Right lobe of liver (tissue), 6 donors: ENCODE measurements around the gene CEND1. TPM values are rescaled to one million over a fixed set of nuclear protein-coding genes. Genes with fewer than 3 reads are reported as not detected.

Source experiments
- ATAC-seq, 4 donors: fragments of 200-7000 bp; cut with Tn5 transposase; one replicate each; pipeline ENCODE4 v1.9.1; 2020; ENCODE audit warnings: mild to moderate bottlenecking in 4 of 4, moderate library complexity in 4 of 4
- DNase-seq, 3 donors: peaks; one replicate each; pipeline ENCODE4 v3.0.0-alpha.2; 2020
- H3K27ac ChIP-seq, 3 donors: fragments of 200-600 bp; one replicate each; pipeline ENCODE4 v1.8.0; 2022
- H3K27me3 ChIP-seq, 2 donors: fragments of 200-600 bp; one replicate each; pipeline ENCODE4 v1.8.0; 2022
- H3K36me3 ChIP-seq, 4 donors: fragments of 200-600 bp; sonication (generic) in 1 of 4; one replicate each; pipeline versions ENCODE4 v1.5.1 to v1.8.0; 2017 to 2022; ENCODE audit warnings: control low read depth in 1 of 4
- H3K4me1 ChIP-seq, 4 donors: fragments of 200-600 bp; sonication (generic) in 1 of 4; one replicate each; pipeline versions ENCODE4 v1.5.1 to v1.8.0; 2017 to 2022; ENCODE audit warnings: control low read depth in 1 of 4
- H3K4me3 ChIP-seq, 3 donors: fragments of 200-600 bp; one replicate each; pipeline ENCODE4 v1.8.0; 2022
- H3K9me3 ChIP-seq, 4 donors: fragments of 200-600 bp; sonication (generic) in 1 of 4; one replicate each; pipeline versions ENCODE4 v1.5.1 to v1.8.0; 2017 to 2022; ENCODE audit warnings: control low read depth in 1 of 4
- CTCF ChIP-seq, 4 donors: fragments of 200-600 bp in 3 of 4; fragments of 450-650 bp in 1 of 4; IDR thresholded peaks; one replicate each; pipeline versions ENCODE4 v1.5.1 to v1.8.0; 2016 to 2022; ENCODE audit warnings: antibody characterized with exemption in 4 of 4, mild to moderate bottlenecking in 2 of 4
- POLR2A ChIP-seq: fragments of 450-650 bp; IDR thresholded peaks from one replicate; pipeline ENCODE4 v1.6.1; 2017; ENCODE audit warnings: antibody characterized with exemption, mild to moderate bottlenecking
- WGBS: methylation state at CpG from one replicate; pipeline ENCODE4 v1.1.6; 2018; ENCODE audit warnings: low coverage, low lambda C conversion rate; ENCODE audit not compliant: insufficient coverage; ENCODE audit errors: missing lambda C conversion rate; 5-methylcytosine and 5-hydroxymethylcytosine counted together
- intact Hi-C, 2 donors: fragments of 100-400 bp; cut with DNase I; formaldehyde crosslinking; loops; one replicate each; pipeline versions ENCODE4 v1.11.2 to v1.14.1; 2022
- total RNA-seq, 6 experiments: library from RNA; depleted of rRNA in 2 of 6; stranded (reverse); fragments of >200 nt in 2 of 6; fragmentation: NEBNext Ultra II Directional in 3 of 6; extraction: Animal tissue kit (Norgen Biotek cat#: 25700) in 3 of 6; gene quantifications; one replicate each; pipeline versions ENCODE4 v1.1.0 to v1.2.4, GENCODE V29; 2016 to 2023
- donor health status: DM: no; HTN: yes; CAD: no.
- donor health status: DM: no; HTN: no; CAD: no.
- donor health status: DM: no; HTN: no; CAD: no.
- donor health status: DM: no; HTN: yes; CAD: no.
- donor health status: DM: no; HTN: yes; CAD: no.

Gene CEND1
- total RNA-seq, 6 experiments from 2014 or later, result not detected

GRCh38 chr11:777288-778255 lies 12.3 kb downstream of the CEND1 start, which contains the start of gene GATD1:
TSS of gene GATD1 (minus strand) at chr11:777487. CDS start at chr11:777462, 25 bp downstream.
- peak; percentile 95 for DNase-seq
- peak within 1 kb of the TSS; percentile 77 to 85 (median 80) for H3K4me3 ChIP-seq
- peak; percentile 70 to 85 (median 77) for ATAC-seq
- 1% methylated on average over 16 of the region's 110 CpGs for WGBS
- H3K27ac ChIP-seq, result peak within 1 kb of the TSS; percentile 64 to 76 (median 69)
- no peaks in the 10 kb centered on the region for H3K27me3 ChIP-seq
- no peak for TF ChIP-seq CTCF (IDR thresholded peaks at IDR 0.05)
- peak; percentile 84 for TF ChIP-seq POLR2A
- no peaks in the 10 kb centered on the region for H3K9me3 ChIP-seq
- intact Hi-C loops, result no loop called here
- peaks cover 0 to 5% (median 0%) of the 10 kb centered on the region in 4 donors for H3K36me3 ChIP-seq
- peaks cover 0 to 22% (median 8%) of the 10 kb centered on the region in 4 donors for H3K4me1 ChIP-seq

- 8% methylated on average over 8 of the region's 65 CpGs for WGBS
- H3K4me1 ChIP-seq, result peaks cover 0 to 22% (median 8%) of the 10 kb centered on the region in 4 donors
- H3K27ac ChIP-seq, result peak overlapping the region; percentile 64 to 76 (median 69)
- H3K4me3 ChIP-seq, result peak overlapping the region; percentile 77 to 85 (median 80)
- DNase-seq (peak; percentile 43 to 69 (median 58)), ATAC-seq (peak; percentile 0 to 4 (median 2))
- intact Hi-C loops, result no loop called here
- H3K9me3 ChIP-seq, result no peaks in the 10 kb centered on the region
- peaks cover 0 to 5% (median 0%) of the 10 kb centered on the region in 4 donors for H3K36me3 ChIP-seq
- TF ChIP-seq POLR2A, result no peak
- no peak for TF ChIP-seq CTCF (IDR thresholded peaks at IDR 0.05)
- no peaks in the 10 kb centered on the region for H3K27me3 ChIP-seq
Observed at GRCh38 chr11:776561-777287, 13.2 kb downstream of the CEND1 start.

GRCh38 chr11:776263-776560 lies 13.7 kb downstream of the CEND1 start:
- no peak for ATAC-seq
- no peaks in the 10 kb centered on the region for H3K9me3 ChIP-seq
- TF ChIP-seq POLR2A (no peak), CTCF (IDR thresholded peaks at IDR 0.05) (no peak)
- H3K4me1 ChIP-seq, result peaks cover 0 to 22% (median 8%) of the 10 kb centered on the region in 4 donors
- no peak overlapping the region for H3K27ac ChIP-seq
- intact Hi-C loops, result no loop called here
- H3K4me3 ChIP-seq, result peak overlapping the region; percentile 77 to 85 (median 80)
- no peaks in the 10 kb centered on the region for H3K27me3 ChIP-seq
- DNase-seq, result peak in 1 of 3 donors; percentile 56
- H3K36me3 ChIP-seq, result peaks cover 0 to 6% (median 1%) of the 10 kb centered on the region in 4 donors
- 54% methylated on average over 11 of the region's 11 CpGs for WGBS

- Histone ChIP-seq H3K4me3 (no peak overlapping the region), H3K9me3 (no peaks in the 10 kb centered on the region), H3K27me3 (no peaks in the 10 kb centered on the region), H3K4me1 (peaks cover 0 to 22% (median 8%) of the 10 kb centered on the region in 4 donors), H3K27ac (no peak overlapping the region), H3K36me3 (peaks cover 0 to 13% (median 6%) of the 10 kb centered on the region in 4 donors)
- TF ChIP-seq CTCF (IDR thresholded peaks at IDR 0.05) (no peak), POLR2A (no peak)
- ATAC-seq (no peak), DNase-seq (no peak)
- intact Hi-C loops, result no loop called here
- WGBS, result 93% methylated on average over 3 of the region's 20 CpGs
Observed at GRCh38 chr11:774873-775592, 14.9 kb downstream of the CEND1 start.
